GM12873 (cell line): ENCODE data around the gene PHLDA1.

ENCODE experiments used
- TF ChIP-seq, protein P1 (sequence below): IDR thresholded peaks from 2 replicates; pipeline ENCODE4 v1.5.1; 2012; ENCODE audit warnings: low read depth, mild to moderate bottlenecking, moderate library complexity, low read length, control low read depth; ENCODE audit not compliant: insufficient read depth; ENCODE audit errors: missing control alignments

PHLDA1 gene

DNA sequence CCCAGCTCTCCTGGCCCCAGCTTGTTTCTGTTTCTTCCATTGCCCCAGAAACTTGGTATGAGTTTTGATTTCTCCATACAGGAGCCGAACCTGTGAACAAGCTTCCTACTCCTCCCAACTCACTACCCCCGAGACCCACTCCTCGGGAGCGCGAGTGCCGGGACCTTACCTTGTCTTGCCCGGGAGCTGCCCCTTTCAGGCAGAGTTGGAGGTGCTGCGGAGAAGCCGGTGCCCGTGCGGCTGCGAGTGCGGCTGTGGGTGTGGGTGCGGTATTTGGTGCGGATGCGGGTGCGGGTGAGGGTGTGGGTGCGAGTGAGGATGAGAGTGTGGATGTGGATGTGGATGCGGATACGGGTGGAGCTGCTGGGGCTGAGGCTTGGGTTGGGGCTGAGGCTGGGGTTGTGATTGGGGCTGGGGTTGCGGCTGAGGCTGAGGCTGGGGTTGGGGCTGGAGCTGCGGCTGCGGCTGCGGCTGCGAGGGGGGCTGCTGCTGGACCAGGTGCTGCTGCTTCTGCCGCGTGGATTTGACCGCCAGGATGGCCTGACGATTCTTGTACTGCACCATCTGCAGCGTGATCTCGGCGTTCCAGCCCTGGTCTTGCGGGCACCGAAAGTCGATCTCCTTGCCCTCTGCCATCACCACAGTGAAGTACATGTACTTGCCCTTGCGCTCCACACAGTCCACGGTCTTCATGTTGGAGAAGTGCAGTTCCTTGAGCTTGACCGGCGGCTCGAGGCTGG is 1.1 kb downstream of the PHLDA1 start:
- TF ChIP-seq, protein P1, sequence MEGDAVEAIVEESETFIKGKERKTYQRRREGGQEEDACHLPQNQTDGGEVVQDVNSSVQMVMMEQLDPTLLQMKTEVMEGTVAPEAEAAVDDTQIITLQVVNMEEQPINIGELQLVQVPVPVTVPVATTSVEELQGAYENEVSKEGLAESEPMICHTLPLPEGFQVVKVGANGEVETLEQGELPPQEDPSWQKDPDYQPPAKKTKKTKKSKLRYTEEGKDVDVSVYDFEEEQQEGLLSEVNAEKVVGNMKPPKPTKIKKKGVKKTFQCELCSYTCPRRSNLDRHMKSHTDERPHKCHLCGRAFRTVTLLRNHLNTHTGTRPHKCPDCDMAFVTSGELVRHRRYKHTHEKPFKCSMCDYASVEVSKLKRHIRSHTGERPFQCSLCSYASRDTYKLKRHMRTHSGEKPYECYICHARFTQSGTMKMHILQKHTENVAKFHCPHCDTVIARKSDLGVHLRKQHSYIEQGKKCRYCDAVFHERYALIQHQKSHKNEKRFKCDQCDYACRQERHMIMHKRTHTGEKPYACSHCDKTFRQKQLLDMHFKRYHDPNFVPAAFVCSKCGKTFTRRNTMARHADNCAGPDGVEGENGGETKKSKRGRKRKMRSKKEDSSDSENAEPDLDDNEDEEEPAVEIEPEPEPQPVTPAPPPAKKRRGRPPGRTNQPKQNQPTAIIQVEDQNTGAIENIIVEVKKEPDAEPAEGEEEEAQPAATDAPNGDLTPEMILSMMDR, result no peak

- TF ChIP-seq, protein P1, result no peak
Observed at GRCh38 chr12:76029982-76030340, 1.6 kb downstream of the PHLDA1 start.

DNA sequence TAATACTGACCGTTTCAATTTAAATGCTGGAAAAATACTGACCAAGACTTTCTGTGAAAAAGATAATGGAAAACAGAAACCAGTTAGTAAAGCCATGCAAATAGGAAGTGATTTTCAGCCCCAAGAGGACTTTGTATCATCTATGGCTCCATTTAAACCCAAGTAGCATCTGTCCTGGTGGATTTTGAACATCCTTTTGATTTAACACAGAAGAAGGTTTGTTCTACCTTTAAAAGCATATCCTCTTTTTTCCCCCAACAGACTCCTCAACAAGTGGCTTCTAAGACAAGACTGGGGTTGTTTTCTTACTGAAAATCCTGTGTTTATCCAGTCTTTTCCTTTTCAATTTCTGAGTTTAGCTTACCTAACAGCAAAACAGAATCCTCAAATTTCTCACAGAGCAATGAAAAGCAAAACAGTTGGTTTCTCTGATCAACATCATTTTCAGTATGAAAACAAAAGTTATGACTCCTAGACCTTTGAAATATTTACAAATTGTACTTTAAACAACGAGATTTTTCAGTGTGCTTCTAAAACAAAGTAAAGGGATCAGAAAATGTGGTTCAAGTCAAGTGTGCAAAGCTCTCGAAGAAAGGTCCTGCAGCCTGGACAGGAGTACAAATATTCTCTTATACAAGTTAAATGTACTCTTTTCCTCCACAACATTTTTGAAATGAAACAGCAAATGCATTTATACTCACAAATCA is 2.9 kb downstream of the PHLDA1 start:
- TF ChIP-seq, protein P1, result no peak

GRCh38 chr12:76026643-76027063 is 4.9 kb downstream of the PHLDA1 start:
- TF ChIP-seq, protein P1, result no peak

GRCh38 chr12:76025601-76026575 is 5.7 kb downstream of the PHLDA1 start:
- TF ChIP-seq, protein P1, result no peak

DNA sequence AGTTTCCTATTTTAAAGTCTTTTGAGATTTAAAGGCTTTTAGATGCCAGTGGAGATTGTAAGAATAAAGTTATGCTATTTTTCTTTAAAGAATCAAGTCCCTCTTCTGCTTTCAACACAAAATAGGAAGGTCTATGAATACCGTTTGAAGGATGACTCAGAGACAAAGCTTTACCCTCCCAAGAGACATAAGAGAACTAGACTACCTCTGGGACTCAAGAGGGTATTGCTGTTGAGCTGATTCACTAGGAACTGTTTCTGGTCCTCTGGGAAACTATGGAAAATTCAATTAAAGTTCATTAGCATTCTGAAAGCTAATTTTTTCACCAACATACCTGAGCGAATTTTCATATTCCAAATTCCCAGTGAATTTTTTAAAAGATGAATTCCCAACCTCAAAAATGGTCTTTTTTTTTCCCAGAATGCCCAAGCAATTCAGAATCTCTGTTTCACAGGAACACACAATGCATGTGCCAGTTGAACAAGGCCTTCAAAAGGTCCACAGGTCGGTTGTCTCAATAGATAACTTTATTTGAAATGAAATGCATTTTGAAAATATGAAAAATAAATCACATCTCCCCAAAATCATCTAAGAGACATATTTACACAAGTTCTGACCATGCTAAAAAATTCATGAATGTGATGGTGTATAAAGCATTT is 6.5 kb downstream of the PHLDA1 start:
- TF ChIP-seq, protein P1, result no peak
